D721Med (cell line): ENCODE measurements around the gene PXYLP1.

Source experiments
- DNase-seq: peaks from one replicate; pipeline ENCODE4 v3.0.0; 2011; ENCODE audit warnings: low spot score; ENCODE audit not compliant: insufficient read length
- FAIRE-seq: peaks from 2 replicates; lab custom pipeline; 2011; peaks lifted over from hg19 to GRCh38; lab: Jason Lieb, UNC
- TF ChIP-seq, protein P1 (sequence below): IDR thresholded peaks from 2 replicates; pipeline ENCODE4 v1.5.1; 2012; ENCODE audit warnings: mild to moderate bottlenecking, control low read depth; ENCODE audit not compliant: insufficient read depth; ENCODE audit errors: missing control alignments

Gene PXYLP1

DNA sequence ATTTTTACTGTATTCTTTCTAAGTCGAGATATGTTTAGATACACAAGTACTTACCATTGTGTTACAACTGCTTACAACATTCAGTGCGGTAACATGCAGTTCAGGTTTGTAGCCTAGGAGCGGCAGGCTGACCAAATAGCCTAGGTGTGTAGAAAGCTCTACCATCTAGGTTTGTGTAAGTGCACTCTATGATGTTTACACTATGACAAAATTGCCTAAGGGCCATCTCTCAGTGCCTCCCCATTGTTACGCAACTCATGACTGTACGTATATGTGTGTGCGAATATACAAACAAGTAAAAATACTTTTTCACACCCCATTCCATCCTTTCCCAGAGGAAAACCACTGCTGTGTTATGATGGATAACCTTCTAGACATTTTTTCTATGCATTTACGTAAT is 44.3 kb downstream of the PXYLP1 start:
- no peak for DNase-seq
- TF ChIP-seq, protein P1, sequence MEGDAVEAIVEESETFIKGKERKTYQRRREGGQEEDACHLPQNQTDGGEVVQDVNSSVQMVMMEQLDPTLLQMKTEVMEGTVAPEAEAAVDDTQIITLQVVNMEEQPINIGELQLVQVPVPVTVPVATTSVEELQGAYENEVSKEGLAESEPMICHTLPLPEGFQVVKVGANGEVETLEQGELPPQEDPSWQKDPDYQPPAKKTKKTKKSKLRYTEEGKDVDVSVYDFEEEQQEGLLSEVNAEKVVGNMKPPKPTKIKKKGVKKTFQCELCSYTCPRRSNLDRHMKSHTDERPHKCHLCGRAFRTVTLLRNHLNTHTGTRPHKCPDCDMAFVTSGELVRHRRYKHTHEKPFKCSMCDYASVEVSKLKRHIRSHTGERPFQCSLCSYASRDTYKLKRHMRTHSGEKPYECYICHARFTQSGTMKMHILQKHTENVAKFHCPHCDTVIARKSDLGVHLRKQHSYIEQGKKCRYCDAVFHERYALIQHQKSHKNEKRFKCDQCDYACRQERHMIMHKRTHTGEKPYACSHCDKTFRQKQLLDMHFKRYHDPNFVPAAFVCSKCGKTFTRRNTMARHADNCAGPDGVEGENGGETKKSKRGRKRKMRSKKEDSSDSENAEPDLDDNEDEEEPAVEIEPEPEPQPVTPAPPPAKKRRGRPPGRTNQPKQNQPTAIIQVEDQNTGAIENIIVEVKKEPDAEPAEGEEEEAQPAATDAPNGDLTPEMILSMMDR = no peak
- FAIRE-seq = no peak

DNA sequence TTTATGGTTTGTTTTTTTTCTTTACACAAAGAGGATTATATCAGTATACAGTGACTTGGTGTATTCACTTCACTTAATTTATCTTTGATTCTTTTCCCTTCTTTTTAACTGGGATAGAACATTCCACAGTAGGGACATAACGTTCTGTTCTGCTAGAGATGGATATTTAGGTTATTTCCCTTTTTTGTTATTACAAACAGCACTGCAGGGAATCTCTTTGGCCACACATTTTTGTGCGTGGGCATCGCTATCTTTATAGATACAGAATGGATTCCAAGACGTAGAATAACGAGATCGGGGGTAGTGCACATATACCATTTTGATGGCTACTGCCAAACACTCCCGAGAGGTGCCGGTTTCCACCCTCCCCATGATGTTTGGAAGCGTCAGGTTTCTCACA is 44.8 kb downstream of the PXYLP1 start:
- no peak for FAIRE-seq
- TF ChIP-seq, protein P1 = no peak
- no peak for DNase-seq

DNA sequence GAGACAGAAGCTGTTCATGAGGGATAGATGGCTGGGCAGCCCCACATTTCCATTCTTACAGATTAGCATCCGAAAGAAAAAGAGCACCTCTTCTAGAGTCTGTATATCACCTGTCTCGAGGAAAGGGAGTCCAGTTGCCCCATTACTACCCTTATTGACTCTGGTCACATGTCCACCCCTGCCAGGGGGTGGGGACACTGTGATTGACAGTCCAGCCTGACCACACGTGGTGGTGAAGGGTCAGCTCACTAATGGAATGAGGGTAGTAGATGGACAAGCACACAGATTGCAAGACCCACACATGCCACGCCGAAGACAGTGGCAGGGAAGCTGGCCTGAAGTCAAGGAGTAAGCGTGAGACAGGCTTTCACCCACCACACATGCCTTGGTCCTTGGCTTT is 45.8 kb downstream of the PXYLP1 start:
- TF ChIP-seq, protein P1 = no peak
- FAIRE-seq (no peak), DNase-seq (no peak)

DNA sequence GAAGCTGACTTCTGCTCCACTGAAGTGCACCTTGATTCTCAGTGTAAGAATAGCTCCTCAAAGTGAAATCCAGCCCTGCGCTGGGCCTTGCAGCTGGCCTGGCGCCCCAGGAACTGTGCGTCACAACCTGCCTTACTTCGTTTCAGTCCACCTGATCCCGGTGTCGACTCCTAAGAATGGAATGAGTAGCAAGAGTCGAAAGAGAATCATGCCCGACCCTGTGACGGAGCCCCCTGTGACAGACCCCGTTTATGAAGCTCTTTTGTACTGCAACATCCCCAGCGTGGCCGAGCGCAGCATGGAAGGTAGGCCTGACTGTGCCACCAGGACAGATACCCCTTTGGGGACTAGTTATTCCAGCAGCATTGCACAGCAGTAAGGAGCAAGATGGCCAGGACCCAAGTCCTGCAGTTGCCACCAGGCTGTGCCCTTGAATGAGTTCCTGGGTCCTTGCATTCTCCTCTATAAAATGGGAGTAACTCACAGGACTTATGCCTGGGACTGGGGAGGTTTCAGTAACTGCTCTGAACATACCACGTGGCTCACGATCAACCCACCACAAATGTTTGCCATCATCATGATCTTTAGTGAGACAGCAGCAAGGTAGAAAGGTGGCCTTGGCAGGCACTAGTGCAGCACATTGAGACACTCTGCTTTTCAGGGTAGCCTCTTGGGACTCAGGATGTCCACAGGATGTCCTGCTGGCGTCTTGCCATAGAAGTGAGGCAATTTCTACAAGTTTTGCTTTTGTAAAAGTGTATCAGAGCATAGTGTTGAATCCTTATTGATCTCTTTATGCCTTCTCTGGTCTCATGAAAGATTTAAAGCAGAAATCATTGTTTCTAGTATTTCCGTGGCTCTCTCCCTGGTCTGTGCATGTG is 46.8 kb downstream of the PXYLP1 start:
- TF ChIP-seq, protein P1 = no peak
- no peak for DNase-seq
- FAIRE-seq = no peak

DNA sequence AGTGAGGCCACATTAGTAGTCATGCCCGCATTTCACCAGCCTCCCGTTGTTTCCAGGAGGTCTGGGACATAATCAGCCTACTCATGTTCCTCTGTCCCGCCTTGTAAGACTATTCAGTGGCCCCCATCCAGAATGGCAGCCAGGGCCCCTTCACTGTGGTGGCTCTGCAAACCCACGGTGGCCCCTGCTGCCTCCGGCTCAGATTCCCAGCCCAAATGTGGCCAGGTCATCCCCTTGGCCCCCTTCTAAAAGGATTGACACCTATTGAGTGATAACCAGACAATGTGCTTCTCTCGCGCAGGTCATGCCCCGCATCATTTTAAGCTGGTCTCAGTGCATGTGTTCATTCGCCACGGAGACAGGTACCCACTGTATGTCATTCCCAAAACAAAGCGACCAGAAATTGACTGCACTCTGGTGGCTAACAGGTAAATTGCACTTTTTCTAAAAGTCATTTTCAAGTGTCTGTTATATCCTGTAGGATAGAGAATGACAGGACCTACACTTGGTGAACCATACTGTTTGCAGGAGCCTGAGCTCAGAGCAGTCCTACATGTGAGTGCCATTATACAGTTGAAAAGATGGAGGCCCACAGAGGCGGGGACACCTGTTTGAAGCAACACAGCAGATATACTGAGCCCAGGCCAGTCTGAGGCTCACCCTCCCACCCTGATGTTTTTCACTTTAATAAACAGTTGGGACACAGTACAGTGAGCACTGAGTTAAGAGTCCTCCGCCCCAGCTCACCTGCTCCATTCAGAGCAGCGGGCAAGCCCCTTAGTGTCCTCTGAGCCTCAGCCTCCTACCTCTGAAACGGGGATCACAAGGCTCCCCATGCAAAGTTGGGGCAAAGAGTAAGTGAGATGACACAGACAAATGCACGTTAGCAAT is 47.7 kb downstream of the PXYLP1 start:
- DNase-seq = peak; percentile 30
- TF ChIP-seq, protein P1 = peak; percentile 65
- no peak for FAIRE-seq

DNA sequence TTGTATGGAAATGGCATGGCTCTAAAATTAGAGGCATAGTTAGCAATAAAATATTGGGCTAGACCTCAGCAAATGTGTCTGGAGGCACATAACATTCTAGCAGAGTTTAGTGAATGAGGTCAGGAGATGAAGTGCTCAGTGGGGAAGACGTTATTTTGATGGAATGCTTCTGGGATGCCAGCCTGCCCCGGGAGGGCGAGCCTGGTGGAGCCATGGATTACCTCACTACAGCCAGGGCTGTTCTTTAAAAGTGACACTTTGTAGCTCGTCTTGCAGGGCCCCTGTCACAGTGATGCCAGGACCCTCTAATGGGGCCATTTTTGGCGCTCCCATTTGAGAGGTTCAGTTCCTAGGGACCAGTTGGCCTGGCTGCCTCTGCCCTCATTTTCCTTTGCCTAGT is 48.5 kb downstream of the PXYLP1 start:
- FAIRE-seq = no peak
- TF ChIP-seq, protein P1 = no peak

More for the DNA sequence above, 48.5 kb downstream of the PXYLP1 start:
- DNase-seq = no peak
